Activated CD4-positive, alpha-beta memory T cell treated with anti-CD3 and anti-CD28 coated beads for 36 hours (primary cell): Measurements from ENCODE around the gene RASA3. TPM values are rescaled to one million over a fixed set of nuclear protein-coding genes. Genes with fewer than 3 reads are reported as not detected.

Source experiments
- CTCF ChIA-PET: fragments of 350-600 bp; sonication (Branson Sonifier 250); formaldehyde crosslinking; loops from one replicate; lab custom pipeline; 2021; ENCODE audit warnings: antibody characterized with exemption, inconsistent platforms; lab: Charles Lee
- POLR2A ChIA-PET: fragments of 350-600 bp; sonication (Branson Sonifier 250); formaldehyde crosslinking; loops from one replicate; lab custom pipeline; 2021; ENCODE audit warnings: antibody characterized with exemption; lab: Charles Lee
- DNase-seq: peaks from one replicate; pipeline ENCODE4 v3.0.0-alpha.2; 2020
- H3K27ac Mint-ChIP-seq: one replicate; pipeline ENCODE4 v1.8.0; 2021; ENCODE audit warnings: mixed read lengths
- H3K27me3 Mint-ChIP-seq: one replicate; pipeline ENCODE4 v1.8.0; 2021; ENCODE audit warnings: mixed read lengths
- H3K36me3 Mint-ChIP-seq: one replicate; pipeline ENCODE4 v1.8.0; 2021; ENCODE audit warnings: mixed read lengths
- H3K4me1 Mint-ChIP-seq: one replicate; pipeline ENCODE4 v1.8.0; 2021; ENCODE audit warnings: low read depth, mixed read lengths
- H3K4me3 Mint-ChIP-seq: one replicate; pipeline ENCODE4 v1.8.0; 2021; ENCODE audit warnings: mild to moderate bottlenecking, mixed read lengths
- H3K9me3 Mint-ChIP-seq: one replicate; pipeline ENCODE4 v1.8.0; 2021; ENCODE audit warnings: mixed read lengths
- intact Hi-C: fragments of 100-400 bp; cut with micrococcal nuclease; formaldehyde crosslinking; loops from one replicate; pipeline ENCODE4 v1.15.1; 2023
- total RNA-seq, 2 experiments: library from RNA; stranded (reverse); gene quantifications; one replicate each; pipeline ENCODE4 v1.2.3, GENCODE V29; 2021

RASA3 gene
- total RNA-seq, 2 experiments from 2014 or later = 45.9 to 49.3 TPM

- intact Hi-C loops = loop anchor here (1.0 to 5.0 kb wide), 6 partner anchors 43 to 860 kb away; partner anchors contain the start of genes CUL4A and PCID2
- H3K4me1 Mint-ChIP-seq = peaks cover 59% of the 10 kb centered on the region
- POLR2A ChIA-PET = interaction anchor here (0.7 to 1.8 kb wide), 12 partner anchors 10 to 248 kb away, joined by 3 to 13 read pairs (median 4); partner anchors contain the start of gene RASA3
- peak; percentile 62 for DNase-seq
- CTCF ChIA-PET = interaction anchor here (0.7 to 1.5 kb wide), 7 partner anchors 9 to 246 kb away, joined by 3 to 4 read pairs (median 3); no protein-coding TSS in a partner anchor
- H3K36me3 Mint-ChIP-seq = peaks cover 18% of the 10 kb centered on the region
- H3K27ac Mint-ChIP-seq = peak overlapping the region; percentile 98
- peaks cover 6% of the 10 kb centered on the region for H3K9me3 Mint-ChIP-seq
- no peaks in the 10 kb centered on the region for H3K27me3 Mint-ChIP-seq
- peak overlapping the region; percentile 59 for H3K4me3 Mint-ChIP-seq
Observed at GRCh38 chr13:114067381-114067885, 65.0 kb downstream of the RASA3 start.

- DNase-seq = peak; percentile 17
- Mint-ChIP-seq H3K27ac (peak overlapping the region; percentile 98), H3K4me3 (peak overlapping the region; percentile 59), H3K9me3 (peaks cover 4% of the 10 kb centered on the region), H3K36me3 (peaks cover 13% of the 10 kb centered on the region), H3K27me3 (no peaks in the 10 kb centered on the region), H3K4me1 (peaks cover 64% of the 10 kb centered on the region)
- POLR2A ChIA-PET = interaction anchor here (0.9 to 1.8 kb wide), 9 partner anchors 10 to 248 kb away, joined by 3 to 13 read pairs (median 4); no protein-coding TSS in a partner anchor
- CTCF ChIA-PET = interaction anchor here (0.8 to 1.5 kb wide), 5 partner anchors 60 to 246 kb away, joined by 3 to 4 read pairs (median 3); no protein-coding TSS in a partner anchor
- intact Hi-C loops = loop anchor here (1.0 to 5.0 kb wide), 6 partner anchors 43 to 860 kb away; partner anchors contain the start of genes CUL4A and PCID2
Observed at GRCh38 chr13:114066956-114067355, 65.5 kb downstream of the RASA3 start.

DNA sequence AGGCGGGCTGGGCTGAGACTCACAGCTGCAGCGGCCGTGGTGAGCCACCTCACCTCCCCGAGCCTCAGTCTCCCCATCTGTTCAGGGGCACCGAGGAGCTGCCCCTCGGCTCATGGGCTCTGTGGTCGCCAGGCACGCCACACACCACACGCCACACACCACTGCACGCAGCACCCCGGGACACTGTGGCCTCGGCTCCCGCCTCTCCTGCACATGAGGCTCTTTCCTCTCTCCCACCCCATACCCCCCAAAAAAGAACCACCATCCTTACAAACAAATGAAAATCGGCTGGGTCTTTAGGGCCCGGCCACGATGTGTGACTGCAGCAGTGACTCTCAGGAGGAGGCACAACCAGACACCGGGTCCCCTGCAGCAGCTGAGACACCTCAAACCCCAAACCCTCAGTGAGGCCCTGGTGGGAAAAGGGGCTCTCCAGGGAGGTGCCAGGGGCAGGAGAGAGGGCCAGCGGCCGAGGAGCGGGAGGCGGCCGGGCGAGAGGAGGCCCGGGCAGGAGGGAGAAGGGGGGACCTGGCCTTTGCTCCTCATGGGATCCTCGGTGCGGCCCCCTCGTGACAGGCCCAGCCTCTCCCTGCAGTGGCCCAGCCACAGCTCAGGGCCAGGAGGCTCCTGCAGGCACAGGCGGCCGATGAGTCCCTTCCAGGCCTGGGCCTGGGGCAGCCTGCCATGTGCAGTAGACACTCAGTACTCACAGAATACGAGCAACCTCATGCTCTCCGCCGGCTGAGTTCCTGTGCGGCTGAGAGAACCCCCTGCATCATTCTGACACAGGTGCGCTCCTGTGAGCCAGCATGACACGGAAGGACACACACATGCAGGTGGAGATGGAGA, 66.3 kb downstream of the RASA3 start:
- Mint-ChIP-seq H3K36me3 (peaks cover 7% of the 10 kb centered on the region), H3K4me1 (peaks cover 68% of the 10 kb centered on the region), H3K27me3 (no peaks in the 10 kb centered on the region), H3K27ac (peak overlapping the region; percentile 96), H3K9me3 (peaks cover 3% of the 10 kb centered on the region), H3K4me3 (peak overlapping the region; percentile 70)
- intact Hi-C loops = loop anchor here (1.0 to 5.0 kb wide), 3 partner anchors 17 to 859 kb away; partner anchors contain the start of genes CUL4A and PCID2
- peak; percentile 50 for DNase-seq
- CTCF ChIA-PET = interaction anchor here (0.9 to 1.5 kb wide), 5 partner anchors 44 to 82 kb away, joined by 3 to 6 read pairs (median 3); no protein-coding TSS in a partner anchor
- POLR2A ChIA-PET = interaction anchor here (1.4 to 2.3 kb wide), 6 partner anchors 17 to 82 kb away, joined by 3 to 13 read pairs (median 7); partner anchors contain the start of gene RASA3

- H3K4me3 Mint-ChIP-seq = peak overlapping the region; percentile 70
- H3K27me3 Mint-ChIP-seq = no peaks in the 10 kb centered on the region
- CTCF ChIA-PET = interaction anchor here (0.9 to 1.5 kb wide), 6 partner anchors 10 to 83 kb away, joined by 3 to 6 read pairs (median 3); no protein-coding TSS in a partner anchor
- H3K9me3 Mint-ChIP-seq = no peaks in the 10 kb centered on the region
- DNase-seq = peak; percentile 90
- H3K27ac Mint-ChIP-seq = peak overlapping the region; percentile 96
- intact Hi-C loops = loop anchor here (1.0 to 5.0 kb wide), 2 partner anchors 16 to 858 kb away; partner anchors contain the start of genes CUL4A and PCID2
- H3K4me1 Mint-ChIP-seq = peaks cover 65% of the 10 kb centered on the region
- peaks cover 5% of the 10 kb centered on the region for H3K36me3 Mint-ChIP-seq
- POLR2A ChIA-PET = interaction anchor here (0.9 to 2.3 kb wide), 7 partner anchors 16 to 83 kb away, joined by 3 to 11 read pairs (median 7); partner anchors contain the start of gene RASA3
Observed at GRCh38 chr13:114065141-114065925, 67.1 kb downstream of the RASA3 start.

DNA sequence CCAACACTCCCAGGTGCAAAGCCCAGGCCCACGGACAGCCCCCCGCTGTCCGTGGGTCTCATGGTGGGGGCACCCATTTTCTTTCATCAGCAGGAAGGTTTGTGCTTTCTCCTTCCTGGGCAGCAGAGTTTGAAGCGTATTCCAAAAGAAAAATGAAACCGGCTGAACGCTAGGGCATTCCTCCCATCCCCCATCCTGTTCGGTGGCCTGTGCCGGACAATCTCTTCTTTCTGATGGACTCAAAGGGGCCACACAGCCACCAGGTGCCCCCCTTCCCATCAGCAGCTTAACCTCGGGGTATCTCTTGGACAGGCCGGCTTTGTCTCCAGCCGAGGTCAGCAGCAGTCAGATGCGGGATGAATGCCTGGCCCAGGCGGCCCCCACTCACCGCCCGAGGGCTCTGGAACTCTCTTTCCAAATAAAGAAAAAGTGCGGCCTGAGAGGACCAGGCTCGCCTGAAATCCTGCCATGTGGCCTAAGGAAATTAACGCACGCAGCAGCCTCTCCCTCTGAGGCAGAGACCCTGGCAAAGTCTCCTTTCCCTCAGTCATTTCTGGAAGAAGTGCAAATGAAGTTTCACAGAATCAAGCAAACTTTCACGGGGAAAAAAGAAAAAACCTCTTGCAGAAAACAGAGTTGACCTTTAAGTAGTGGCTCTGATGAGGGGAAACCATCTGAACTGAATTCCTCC, 67.8 kb downstream of the RASA3 start:
- no peak for DNase-seq
- peak overlapping the region; percentile 70 for H3K4me3 Mint-ChIP-seq
- CTCF ChIA-PET = interaction anchor here (0.9 to 1.5 kb wide), 4 partner anchors 9 to 84 kb away, joined by 3 to 6 read pairs (median 4); no protein-coding TSS in a partner anchor
- intact Hi-C loops = loop anchor here (1.0 to 5.0 kb wide), 2 partner anchors 15 to 857 kb away; partner anchors contain the start of genes CUL4A and PCID2
- H3K4me1 Mint-ChIP-seq = peaks cover 71% of the 10 kb centered on the region
- POLR2A ChIA-PET = interaction anchor here (0.9 to 2.3 kb wide), 7 partner anchors 15 to 84 kb away, joined by 3 to 11 read pairs (median 7); partner anchors contain the start of gene RASA3
- H3K9me3 Mint-ChIP-seq = no peaks in the 10 kb centered on the region
- no peaks in the 10 kb centered on the region for H3K27me3 Mint-ChIP-seq
- H3K36me3 Mint-ChIP-seq = peaks cover 9% of the 10 kb centered on the region
- peak overlapping the region; percentile 96 for H3K27ac Mint-ChIP-seq

GRCh38 chr13:114063545-114064449, 68.6 kb downstream of the RASA3 start:
- intact Hi-C loops = no loop called here
- ChIA-PET CTCF (interaction anchor here (1.5 kb wide), 1 partner anchor 8 kb away, joined by 3 read pairs; no protein-coding TSS in a partner anchor), POLR2A (interaction anchor here (1.9 to 2.3 kb wide), 2 partner anchors 68 to 85 kb away, joined by 7 to 11 read pairs; partner anchors contain the start of gene RASA3)
- Mint-ChIP-seq H3K4me3 (peak overlapping the region; percentile 70), H3K9me3 (no peaks in the 10 kb centered on the region), H3K36me3 (peaks cover 9% of the 10 kb centered on the region), H3K27me3 (no peaks in the 10 kb centered on the region), H3K27ac (peak overlapping the region; percentile 96), H3K4me1 (peaks cover 66% of the 10 kb centered on the region)
- peak; percentile 31 for DNase-seq

DNA sequence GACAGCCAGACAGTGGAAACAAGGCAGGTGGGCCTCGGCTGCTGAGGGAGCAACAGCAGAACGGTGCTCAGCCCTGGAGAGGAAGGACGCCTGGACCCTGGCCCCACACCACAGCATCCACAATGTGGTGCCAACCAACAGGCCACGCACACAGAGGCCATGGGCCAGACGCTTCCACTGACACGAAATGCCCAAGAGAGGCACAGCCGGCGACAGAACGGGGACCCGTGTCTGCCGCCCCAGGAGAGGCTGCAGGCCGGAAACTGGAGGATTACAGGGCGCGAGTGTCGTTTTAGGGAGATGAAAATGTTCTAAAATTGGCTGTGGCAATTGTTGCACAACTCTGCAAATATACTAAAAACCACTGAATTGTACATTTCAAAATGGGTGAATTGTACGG, 69.7 kb downstream of the RASA3 start:
- ChIA-PET POLR2A (no interaction called here), CTCF (no interaction called here)
- Mint-ChIP-seq H3K9me3 (no peaks in the 10 kb centered on the region), H3K27me3 (no peaks in the 10 kb centered on the region), H3K4me1 (peaks cover 66% of the 10 kb centered on the region), H3K4me3 (no peak overlapping the region), H3K27ac (no peak overlapping the region), H3K36me3 (peaks cover 9% of the 10 kb centered on the region)
- intact Hi-C loops = no loop called here
- no peak for DNase-seq

- CTCF ChIA-PET = no interaction called here
- no peaks in the 10 kb centered on the region for H3K9me3 Mint-ChIP-seq
Observed at GRCh38 chr13:114062341-114062740, 70.1 kb downstream of the RASA3 start.

GRCh38 chr13:114061744-114062143, 70.7 kb downstream of the RASA3 start:
- peaks cover 64% of the 10 kb centered on the region for H3K4me1 Mint-ChIP-seq
- H3K9me3 Mint-ChIP-seq = no peaks in the 10 kb centered on the region
- no peak for DNase-seq
- peaks cover 9% of the 10 kb centered on the region for H3K36me3 Mint-ChIP-seq
- POLR2A ChIA-PET = interaction anchor here (0.6 kb wide), 1 partner anchor 80 kb away, joined by 4 read pairs; no protein-coding TSS in a partner anchor
- CTCF ChIA-PET = no interaction called here
- H3K4me3 Mint-ChIP-seq = no peak overlapping the region
- peak overlapping the region; percentile 13 for H3K27ac Mint-ChIP-seq
- intact Hi-C loops = no loop called here
- no peaks in the 10 kb centered on the region for H3K27me3 Mint-ChIP-seq

More at GRCh38 chr13:114062341-114062740, 70.1 kb downstream of the RASA3 start:
- H3K27ac Mint-ChIP-seq = no peak overlapping the region
- peaks cover 66% of the 10 kb centered on the region for H3K4me1 Mint-ChIP-seq
- no peaks in the 10 kb centered on the region for H3K27me3 Mint-ChIP-seq
- POLR2A ChIA-PET = no interaction called here
- DNase-seq = no peak
- no peak overlapping the region for H3K4me3 Mint-ChIP-seq
- intact Hi-C loops = no loop called here
- peaks cover 9% of the 10 kb centered on the region for H3K36me3 Mint-ChIP-seq

GRCh38 chr13:114061047-114061446, 71.4 kb downstream of the RASA3 start:
- ChIA-PET CTCF (no interaction called here), POLR2A (no interaction called here)
- no peak overlapping the region for H3K4me3 Mint-ChIP-seq
- H3K27ac Mint-ChIP-seq = no peak overlapping the region
- H3K4me1 Mint-ChIP-seq = peaks cover 60% of the 10 kb centered on the region
- DNase-seq = no peak
- H3K9me3 Mint-ChIP-seq = no peaks in the 10 kb centered on the region
- intact Hi-C loops = no loop called here
- H3K36me3 Mint-ChIP-seq = peaks cover 10% of the 10 kb centered on the region
- H3K27me3 Mint-ChIP-seq = no peaks in the 10 kb centered on the region
